Measurements from ENCODE around the gene SNF8. TPM values are rescaled to one million over a fixed set of nuclear protein-coding genes. Genes with fewer than 3 reads are reported as not detected.

The SNF8 gene
- polyA plus RNA-seq, 1 donor from 2014 or later = 171 TPM

- Histone ChIP-seq H3K36me3 (ENCODE audit: insufficient read depth, low read length) (no peaks in the 10 kb centered on the region), H3F3A (ENCODE audit: insufficient read depth, low read length, poor library complexity, severe bottlenecking) (no peaks in the 10 kb centered on the region), H3K79me2 (replicated peaks; ENCODE audit: insufficient read depth, low read length) (no peaks in the 10 kb centered on the region), H3K4me3 (ENCODE audit: low read length) (no peak overlapping the region), H2AFZ (ENCODE audit: low read depth, low read length) (no peak overlapping the region), H3K27me3 (ENCODE audit: insufficient read depth, low read depth, low read length) (no peaks in the 10 kb centered on the region), H3K9me3 (ENCODE audit: low read length) (no peaks in the 10 kb centered on the region), H3K4me2 (ENCODE audit: low read length) (no peak overlapping the region), H3K27ac (ENCODE audit: low read length) (no peak overlapping the region), H3K9me2 (ENCODE audit: insufficient read depth, low read length) (no peaks in the 10 kb centered on the region), H4K20me1 (ENCODE audit: insufficient read depth) (no peaks in the 10 kb centered on the region), H3K9ac (ENCODE audit: low read length) (no peak overlapping the region)
- TF ChIP-seq, protein P1, sequence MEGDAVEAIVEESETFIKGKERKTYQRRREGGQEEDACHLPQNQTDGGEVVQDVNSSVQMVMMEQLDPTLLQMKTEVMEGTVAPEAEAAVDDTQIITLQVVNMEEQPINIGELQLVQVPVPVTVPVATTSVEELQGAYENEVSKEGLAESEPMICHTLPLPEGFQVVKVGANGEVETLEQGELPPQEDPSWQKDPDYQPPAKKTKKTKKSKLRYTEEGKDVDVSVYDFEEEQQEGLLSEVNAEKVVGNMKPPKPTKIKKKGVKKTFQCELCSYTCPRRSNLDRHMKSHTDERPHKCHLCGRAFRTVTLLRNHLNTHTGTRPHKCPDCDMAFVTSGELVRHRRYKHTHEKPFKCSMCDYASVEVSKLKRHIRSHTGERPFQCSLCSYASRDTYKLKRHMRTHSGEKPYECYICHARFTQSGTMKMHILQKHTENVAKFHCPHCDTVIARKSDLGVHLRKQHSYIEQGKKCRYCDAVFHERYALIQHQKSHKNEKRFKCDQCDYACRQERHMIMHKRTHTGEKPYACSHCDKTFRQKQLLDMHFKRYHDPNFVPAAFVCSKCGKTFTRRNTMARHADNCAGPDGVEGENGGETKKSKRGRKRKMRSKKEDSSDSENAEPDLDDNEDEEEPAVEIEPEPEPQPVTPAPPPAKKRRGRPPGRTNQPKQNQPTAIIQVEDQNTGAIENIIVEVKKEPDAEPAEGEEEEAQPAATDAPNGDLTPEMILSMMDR (IDR thresholded peaks at IDR 0.05; ENCODE audit: poor library complexity, severe bottlenecking) = no peak
- TF ChIP-seq TAF1 (IDR thresholded peaks at IDR 0.05; ENCODE audit: low read depth) = no peak
- TF ChIP-seq EZH2 (IDR thresholded peaks at IDR 0.05; ENCODE audit: borderline replicate concordance, insufficient read depth, low read length, poor library complexity, severe bottlenecking) = no peak
- no peak for TF ChIP-seq EP300 (conservative IDR thresholded peaks at IDR 0.05; ENCODE audit: poor library complexity, severe bottlenecking)
- TF ChIP-seq SMC3 (conservative IDR thresholded peaks at IDR 0.05; ENCODE audit: poor library complexity) = no peak
- TF ChIP-seq MXI1 (conservative IDR thresholded peaks at IDR 0.05; ENCODE audit: poor library complexity, severe bottlenecking) = no peak
- TF ChIP-seq REST (IDR thresholded peaks at IDR 0.05; ENCODE audit: borderline replicate concordance) = no peak
- TF ChIP-seq POLR2AphosphoS5 (IDR thresholded peaks at IDR 0.05) = no peak
Observed at GRCh38 chr17:48961516-48962233, 17.0 kb upstream of the SNF8 start.

GRCh38 chr17:48960834-48961515, 16.3 kb upstream of the SNF8 start:
- no peaks in the 10 kb centered on the region for H3K36me3 ChIP-seq (ENCODE audit: insufficient read depth, low read length)
- H2AFZ ChIP-seq (ENCODE audit: low read depth, low read length) = no peak overlapping the region
- H3K9ac ChIP-seq (ENCODE audit: low read length) = no peak overlapping the region
- no peaks in the 10 kb centered on the region for H3F3A ChIP-seq (ENCODE audit: insufficient read depth, low read length, poor library complexity, severe bottlenecking)
- H3K4me2 ChIP-seq (ENCODE audit: low read length) = no peak overlapping the region
- H4K20me1 ChIP-seq (ENCODE audit: insufficient read depth) = no peaks in the 10 kb centered on the region
- no peak overlapping the region for H3K4me3 ChIP-seq (ENCODE audit: low read length)
- H3K9me3 ChIP-seq (ENCODE audit: low read length) = no peaks in the 10 kb centered on the region
- H3K9me2 ChIP-seq (ENCODE audit: insufficient read depth, low read length) = no peaks in the 10 kb centered on the region
- no peaks in the 10 kb centered on the region for H3K27me3 ChIP-seq (ENCODE audit: insufficient read depth, low read depth, low read length)
- H3K79me2 ChIP-seq (replicated peaks; ENCODE audit: insufficient read depth, low read length) = no peaks in the 10 kb centered on the region
- no peak overlapping the region for H3K27ac ChIP-seq (ENCODE audit: low read length)
- TF ChIP-seq POLR2AphosphoS5 (IDR thresholded peaks at IDR 0.05) (no peak), TAF1 (IDR thresholded peaks at IDR 0.05; ENCODE audit: low read depth) (no peak), EP300 (conservative IDR thresholded peaks at IDR 0.05; ENCODE audit: poor library complexity, severe bottlenecking) (no peak), REST (IDR thresholded peaks at IDR 0.05; ENCODE audit: borderline replicate concordance) (no peak), RAD21 (conservative IDR thresholded peaks at IDR 0.05) (no peak), SMC3 (conservative IDR thresholded peaks at IDR 0.05; ENCODE audit: poor library complexity) (no peak), MXI1 (conservative IDR thresholded peaks at IDR 0.05; ENCODE audit: poor library complexity, severe bottlenecking) (no peak), EZH2 (IDR thresholded peaks at IDR 0.05; ENCODE audit: borderline replicate concordance, insufficient read depth, low read length, poor library complexity, severe bottlenecking) (no peak)
- TF ChIP-seq, protein P1 (IDR thresholded peaks at IDR 0.05; ENCODE audit: poor library complexity, severe bottlenecking) = no peak
